ENCODE measurements around the gene XPR1. TPM values are rescaled to one million over a fixed set of nuclear protein-coding genes. Genes with fewer than 3 reads are reported as not detected.

The XPR1 gene
- total and polyA plus RNA-seq, 8 donors = 0.92 to 27.0 (median 4.5) TPM

DNA sequence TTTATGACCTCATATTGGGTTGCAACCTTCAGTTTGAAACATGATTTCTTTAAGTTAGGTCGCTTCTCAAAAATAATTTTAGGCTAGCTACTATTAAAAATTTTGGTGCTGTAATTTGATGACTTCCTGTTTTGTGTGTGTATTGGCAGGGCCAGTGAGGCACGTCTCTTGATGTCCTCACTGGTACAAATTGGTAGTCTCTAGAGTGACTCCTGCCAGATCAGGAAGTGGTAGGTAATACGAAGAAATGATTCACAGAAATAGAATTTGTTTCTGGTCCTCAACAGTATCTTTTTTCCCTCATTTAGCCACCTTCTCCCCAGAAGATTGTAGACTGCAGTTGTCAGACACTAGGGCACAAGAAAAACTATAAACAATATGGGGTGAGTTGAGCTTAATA is 160.0 kb downstream of the XPR1 start:
- peaks cover 0 to 5% (median 0%) of the 10 kb centered on the region in 4 donors for H3K4me1 ChIP-seq
- DNase-seq = no peak
- intact Hi-C loops (cut with DNase I; ENCODE audit: low total_unique reads) = no loop called here
- H3K27ac ChIP-seq = no peak overlapping the region
- no peaks in the 10 kb centered on the region for H3K27me3 ChIP-seq
- H3K4me3 ChIP-seq = no peak overlapping the region
- TF ChIP-seq, protein P1, sequence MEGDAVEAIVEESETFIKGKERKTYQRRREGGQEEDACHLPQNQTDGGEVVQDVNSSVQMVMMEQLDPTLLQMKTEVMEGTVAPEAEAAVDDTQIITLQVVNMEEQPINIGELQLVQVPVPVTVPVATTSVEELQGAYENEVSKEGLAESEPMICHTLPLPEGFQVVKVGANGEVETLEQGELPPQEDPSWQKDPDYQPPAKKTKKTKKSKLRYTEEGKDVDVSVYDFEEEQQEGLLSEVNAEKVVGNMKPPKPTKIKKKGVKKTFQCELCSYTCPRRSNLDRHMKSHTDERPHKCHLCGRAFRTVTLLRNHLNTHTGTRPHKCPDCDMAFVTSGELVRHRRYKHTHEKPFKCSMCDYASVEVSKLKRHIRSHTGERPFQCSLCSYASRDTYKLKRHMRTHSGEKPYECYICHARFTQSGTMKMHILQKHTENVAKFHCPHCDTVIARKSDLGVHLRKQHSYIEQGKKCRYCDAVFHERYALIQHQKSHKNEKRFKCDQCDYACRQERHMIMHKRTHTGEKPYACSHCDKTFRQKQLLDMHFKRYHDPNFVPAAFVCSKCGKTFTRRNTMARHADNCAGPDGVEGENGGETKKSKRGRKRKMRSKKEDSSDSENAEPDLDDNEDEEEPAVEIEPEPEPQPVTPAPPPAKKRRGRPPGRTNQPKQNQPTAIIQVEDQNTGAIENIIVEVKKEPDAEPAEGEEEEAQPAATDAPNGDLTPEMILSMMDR (IDR thresholded peaks at IDR 0.05) = no peak
- no peak for TF ChIP-seq POLR2A (IDR thresholded peaks at IDR 0.05)
- no peak for TF ChIP-seq EP300 (IDR thresholded peaks at IDR 0.05)
- no peak for TF ChIP-seq POLR2AphosphoS5 (IDR thresholded peaks at IDR 0.05)
- no peaks in the 10 kb centered on the region for H3K9me3 ChIP-seq
- H3K36me3 ChIP-seq = no peaks in the 10 kb centered on the region
- WGBS, 5 donors = 68 to 92% (median 80%) methylated on average over 3 of the region's 3 CpGs

DNA sequence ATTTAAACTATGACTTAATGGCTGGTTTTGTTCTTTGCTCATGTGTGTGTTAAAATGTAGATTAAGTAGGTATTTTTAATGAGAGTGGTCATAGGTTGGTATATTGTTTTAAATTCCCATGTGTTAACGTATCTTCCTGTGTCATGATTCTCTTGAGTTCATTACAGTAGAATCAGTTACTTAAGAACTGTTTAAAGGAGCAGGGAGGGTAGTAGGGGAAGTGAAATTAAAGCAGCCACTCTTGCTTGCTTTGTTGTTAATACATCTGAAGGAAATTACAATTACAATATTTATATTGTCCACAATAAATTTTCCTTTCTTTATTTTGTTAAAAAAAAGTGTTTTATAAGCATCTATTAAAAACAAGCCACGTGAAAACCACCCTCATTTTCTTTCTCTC is 161.6 kb downstream of the XPR1 start:
- WGBS, 5 donors = 66 to 93% (median 74%) methylated on average over 2 of the region's 2 CpGs
- intact Hi-C loops (cut with DNase I; ENCODE audit: low total_unique reads) = no loop called here
- no peak overlapping the region for H3K27ac ChIP-seq
- no peaks in the 10 kb centered on the region for H3K9me3 ChIP-seq
- no peak overlapping the region for H3K4me3 ChIP-seq
- peaks cover 0 to 5% (median 0%) of the 10 kb centered on the region in 4 donors for H3K4me1 ChIP-seq
- DNase-seq = no peak
- TF ChIP-seq POLR2AphosphoS5 (IDR thresholded peaks at IDR 0.05) (no peak), POLR2A (IDR thresholded peaks at IDR 0.05) (no peak), EP300 (IDR thresholded peaks at IDR 0.05) (no peak)
- TF ChIP-seq, protein P1 (IDR thresholded peaks at IDR 0.05) = no peak
- no peaks in the 10 kb centered on the region for H3K27me3 ChIP-seq
- H3K36me3 ChIP-seq = no peaks in the 10 kb centered on the region

DNA sequence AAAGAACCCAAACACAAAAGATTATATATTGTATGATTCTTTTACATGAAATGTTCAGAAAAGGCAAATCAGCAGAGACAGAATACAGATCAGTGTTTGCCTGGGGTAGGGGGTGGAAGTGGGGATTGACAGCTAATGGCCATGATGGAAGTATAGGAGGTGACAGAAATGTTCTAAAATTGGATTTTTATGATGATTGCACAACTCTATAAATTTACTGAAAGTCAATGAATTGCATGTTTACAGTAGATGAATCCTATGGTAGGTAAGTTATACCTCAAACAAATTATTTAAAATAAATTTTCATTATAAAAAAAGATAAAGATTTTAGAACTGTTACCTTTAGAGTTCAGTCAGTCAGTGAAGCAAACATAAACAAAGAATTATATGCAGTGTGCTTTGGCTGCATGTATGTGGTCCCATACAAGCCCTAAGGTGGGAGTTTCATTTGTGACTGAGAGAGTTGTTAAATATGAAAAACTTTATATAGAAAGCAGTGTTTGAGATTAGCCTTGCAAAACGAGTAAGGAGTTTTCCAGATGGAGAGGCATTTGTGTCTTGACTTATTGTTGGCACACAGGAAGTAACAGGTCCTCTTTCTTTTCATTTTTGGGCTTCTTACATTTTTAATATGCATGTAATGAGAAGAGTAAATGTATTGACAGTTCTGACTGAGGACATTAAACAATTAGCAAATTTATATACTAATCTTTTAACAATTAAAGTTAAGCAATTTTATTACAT is 165.2 kb downstream of the XPR1 start:
- WGBS, 5 donors = 24 to 44% (median 32%) methylated on average over 1 of the region's 1 CpG
- no peak for DNase-seq
- Histone ChIP-seq H3K27me3 (no peaks in the 10 kb centered on the region), H3K4me3 (no peak overlapping the region), H3K9me3 (no peaks in the 10 kb centered on the region), H3K27ac (no peak overlapping the region), H3K36me3 (no peaks in the 10 kb centered on the region), H3K4me1 (peaks cover 0 to 5% (median 0%) of the 10 kb centered on the region in 4 donors)
- no peak for TF ChIP-seq POLR2A (IDR thresholded peaks at IDR 0.05)
- TF ChIP-seq EP300 (IDR thresholded peaks at IDR 0.05) = no peak
- TF ChIP-seq, protein P1 (IDR thresholded peaks at IDR 0.05) = no peak
- TF ChIP-seq POLR2AphosphoS5 (IDR thresholded peaks at IDR 0.05) = no peak
- intact Hi-C loops (cut with DNase I; ENCODE audit: low total_unique reads) = no loop called here

DNA sequence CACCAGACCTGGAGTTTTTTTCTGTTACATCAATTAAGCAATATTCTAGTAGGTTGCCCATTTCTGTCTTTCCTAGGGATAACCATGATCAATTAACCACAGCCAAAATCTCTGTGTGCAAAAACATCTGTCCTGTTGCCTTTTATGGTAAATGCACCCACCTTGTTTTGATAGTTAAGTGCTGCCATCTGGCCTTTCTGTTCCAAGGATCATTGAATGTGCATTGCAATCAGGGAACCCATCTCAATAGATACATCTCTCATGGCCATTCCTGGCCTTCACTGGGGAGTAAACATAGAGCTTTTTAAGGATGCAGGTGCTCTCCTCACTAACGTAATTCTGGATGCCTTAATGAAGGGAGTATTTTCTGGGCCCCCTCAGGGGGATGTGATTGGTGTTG is 169.1 kb downstream of the XPR1 start:
- WGBS, 5 donors = 56 to 93% (median 85%) methylated on average over 1 of the region's 1 CpG
- intact Hi-C loops (cut with DNase I; ENCODE audit: low total_unique reads) = no loop called here
- H3K4me1 ChIP-seq = no peaks in the 10 kb centered on the region

More for the DNA sequence above, 169.1 kb downstream of the XPR1 start:
- H3K4me3 ChIP-seq = no peak overlapping the region
- TF ChIP-seq POLR2AphosphoS5 (IDR thresholded peaks at IDR 0.05) = no peak
- TF ChIP-seq, protein P1 (IDR thresholded peaks at IDR 0.05) = no peak
- TF ChIP-seq POLR2A (IDR thresholded peaks at IDR 0.05) = no peak
- TF ChIP-seq EP300 (IDR thresholded peaks at IDR 0.05) = no peak
- no peaks in the 10 kb centered on the region for H3K27me3 ChIP-seq
- H3K27ac ChIP-seq = no peak overlapping the region
- H3K36me3 ChIP-seq = peaks cover 0 to 11% (median 4%) of the 10 kb centered on the region in 4 donors
- DNase-seq = no peak
- H3K9me3 ChIP-seq = no peaks in the 10 kb centered on the region
